Right renal cortex interstitium (tissue), 3 donors: ENCODE results near the gene ADAMTS17. TPM values are rescaled to one million over a fixed set of nuclear protein-coding genes. Genes with fewer than 3 reads are reported as not detected.

Source experiments
- DNase-seq, 3 donors: peaks; one replicate each; pipeline ENCODE4 v3.0.0-alpha.2; 2013; ENCODE audit warnings: low read depth in 3 of 3, low spot score in 2 of 3
- polyA plus RNA-seq, 3 donors: library from polyadenylated mRNA; unstranded; fragments of 120-200 nt; gene quantifications; one replicate each; pipeline ENCODE4 v1.2.1, GENCODE V29; 2013; ENCODE audit not compliant: insufficient read length in 3 of 3

Gene ADAMTS17
- polyA plus RNA-seq, 3 donors, result 1.4 to 2.1 (median 2.1) TPM

DNA sequence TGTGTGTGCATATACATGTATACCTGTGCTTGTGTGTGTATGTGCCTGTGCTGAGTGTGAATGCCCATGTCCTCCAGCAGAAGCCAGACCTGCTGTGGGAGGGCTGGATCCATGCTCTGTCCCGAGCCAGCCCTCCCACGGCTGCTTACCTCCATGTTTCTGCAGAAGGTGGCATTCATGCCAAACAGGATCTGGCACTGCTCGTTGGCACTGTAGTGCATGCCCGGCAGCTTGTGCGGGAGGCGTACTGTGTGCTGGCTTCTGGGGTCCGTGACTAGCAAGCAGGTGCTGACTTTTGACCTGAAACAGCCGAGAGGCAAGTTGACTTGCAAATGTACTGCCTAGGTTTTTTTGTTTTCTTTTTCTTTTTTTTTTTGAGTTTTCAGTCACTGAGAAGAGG, 189.3 kb downstream of the ADAMTS17 start:
- DNase-seq, result no peak

GRCh38 chr15:100150906-100151305, 190.9 kb downstream of the ADAMTS17 start:
- DNase-seq, result no peak

DNA sequence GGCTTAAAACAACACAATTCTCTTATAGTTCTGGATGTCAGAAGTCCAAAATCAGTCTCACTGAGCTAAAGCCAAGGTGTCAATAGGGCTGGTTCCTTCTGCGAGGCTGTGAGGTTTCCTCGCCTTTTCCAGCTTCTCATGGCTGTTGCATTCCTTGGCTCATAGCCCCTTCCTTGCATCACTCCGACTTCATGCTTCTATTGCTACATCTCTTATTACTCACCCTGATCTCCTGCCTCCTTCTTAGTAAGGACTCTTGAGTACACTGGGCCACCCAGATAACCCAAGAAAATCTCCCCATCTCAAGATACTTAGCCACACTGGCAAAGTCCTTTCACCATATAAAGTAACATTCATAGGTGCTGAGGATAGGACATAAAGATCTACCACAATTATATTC, 193.9 kb downstream of the ADAMTS17 start:
- DNase-seq, result no peak

DNA sequence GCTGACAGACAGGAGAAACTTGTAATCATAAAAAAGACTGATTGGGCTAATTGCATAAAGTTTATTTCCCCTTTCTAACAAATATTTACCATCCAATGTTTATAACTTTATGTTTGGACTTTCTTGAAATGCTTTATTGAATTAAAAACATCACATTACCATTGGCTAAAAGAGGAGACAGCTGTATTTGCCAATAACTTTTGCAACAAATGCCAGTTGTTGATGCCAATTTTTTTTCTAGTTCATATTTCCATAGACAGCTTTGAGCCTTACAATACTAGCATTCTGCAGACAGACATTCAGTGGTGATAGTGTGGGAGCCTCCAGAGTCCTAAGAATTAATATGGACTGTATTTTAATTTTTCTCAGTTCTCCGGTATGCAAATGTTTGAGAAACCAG, 198.4 kb downstream of the ADAMTS17 start:
- DNase-seq, result no peak

DNA sequence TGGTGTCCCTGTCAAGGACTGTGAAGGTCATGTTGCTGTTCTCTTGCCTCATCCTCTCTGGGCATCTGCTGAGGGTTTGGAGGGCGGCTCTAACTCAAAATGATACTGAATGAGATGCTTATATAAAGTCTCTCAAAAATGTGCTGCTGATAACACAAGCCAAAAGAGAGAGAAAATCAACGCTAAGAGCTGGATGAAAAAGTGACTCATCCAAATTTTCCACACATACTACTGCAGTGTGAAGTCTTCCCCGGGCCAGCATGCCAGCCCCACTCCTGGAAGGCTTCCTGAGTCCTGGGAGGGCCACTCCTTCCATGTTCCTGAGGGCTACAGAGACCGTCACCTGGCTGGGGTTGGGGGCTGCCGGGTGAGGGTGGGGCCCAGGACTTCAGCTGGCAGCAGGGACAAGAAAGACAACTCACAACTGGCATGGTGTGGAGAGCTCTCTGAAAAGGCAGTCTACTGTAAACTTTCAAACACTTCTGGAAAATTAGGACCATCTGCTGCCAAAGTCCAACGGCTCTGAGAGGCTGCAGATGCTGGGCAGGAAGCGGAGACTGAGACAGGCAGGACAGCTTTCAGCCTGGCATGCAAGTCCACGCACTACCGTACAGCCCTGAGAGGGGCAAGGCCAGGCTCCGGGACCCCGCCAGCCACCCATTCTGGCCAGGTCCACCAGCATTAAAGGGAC, 200.3 kb downstream of the ADAMTS17 start:
- no peak for DNase-seq

DNA sequence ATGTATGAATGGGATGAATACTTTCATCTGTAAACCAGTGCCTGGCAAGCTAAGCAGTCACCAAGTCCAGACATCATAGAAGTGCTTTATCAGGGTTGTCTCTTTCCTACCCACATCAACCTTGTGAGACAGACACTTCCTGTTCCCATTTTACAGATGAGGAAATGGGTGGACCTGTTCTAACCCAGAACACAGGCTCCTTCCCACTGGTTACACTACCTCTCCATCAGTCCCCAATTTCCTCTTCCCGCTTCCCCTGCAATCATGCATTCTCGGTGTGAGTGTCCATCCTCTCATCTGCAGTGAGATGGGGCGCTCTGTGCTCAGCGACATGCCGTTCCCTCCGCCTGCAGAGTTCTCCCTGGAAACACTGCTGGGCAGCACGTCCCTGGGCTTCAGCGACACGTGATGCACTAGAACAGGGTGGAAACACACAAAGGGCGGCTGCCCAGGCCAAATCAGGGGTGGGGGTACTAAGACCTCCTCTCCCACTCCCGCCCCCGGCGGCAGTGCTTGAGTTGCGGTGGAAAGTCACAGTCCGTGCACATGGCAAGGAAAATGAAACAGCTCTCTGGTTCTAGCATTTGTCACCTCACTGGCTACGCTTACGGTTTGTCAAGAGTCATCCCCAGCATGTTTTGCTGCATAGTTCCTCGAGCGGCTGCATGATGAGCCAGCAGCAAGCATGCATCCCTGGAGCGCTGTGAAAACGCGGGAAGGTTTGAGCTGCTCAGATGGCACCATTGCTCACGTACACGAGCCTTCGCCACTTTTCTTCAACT, 201.1 kb downstream of the ADAMTS17 start:
- no peak for DNase-seq

- no peak for DNase-seq
Observed at GRCh38 chr15:100134586-100134985, 207.2 kb downstream of the ADAMTS17 start.

DNA sequence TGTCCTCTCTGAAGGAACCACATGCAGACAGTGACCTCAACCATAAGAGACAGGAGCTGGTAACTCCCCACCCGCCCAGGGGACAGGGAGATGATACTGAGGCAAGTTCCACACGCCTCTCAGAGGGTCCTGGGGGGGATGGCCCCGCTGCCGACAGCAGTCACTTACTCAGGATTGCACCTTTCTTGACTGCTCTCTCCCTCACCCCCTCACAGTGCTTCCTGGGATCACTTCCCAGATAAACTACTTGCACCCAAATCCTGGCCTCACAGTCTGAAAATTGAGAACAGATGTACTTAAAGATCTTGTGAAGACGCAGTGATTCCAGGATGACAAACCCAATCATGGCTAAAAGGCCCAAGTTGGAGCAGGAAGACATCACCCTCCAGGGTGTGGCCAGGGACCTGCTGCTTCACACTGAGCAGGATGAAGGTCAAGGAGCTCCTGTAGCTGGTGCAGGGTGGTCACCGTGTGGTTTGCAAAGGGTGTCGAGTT, 207.6 kb downstream of the ADAMTS17 start:
- DNase-seq, result no peak

GRCh38 chr15:100133001-100133400, 208.8 kb downstream of the ADAMTS17 start:
- DNase-seq, result no peak

GRCh38 chr15:100132309-100132708, 209.5 kb downstream of the ADAMTS17 start:
- DNase-seq, result no peak

DNA sequence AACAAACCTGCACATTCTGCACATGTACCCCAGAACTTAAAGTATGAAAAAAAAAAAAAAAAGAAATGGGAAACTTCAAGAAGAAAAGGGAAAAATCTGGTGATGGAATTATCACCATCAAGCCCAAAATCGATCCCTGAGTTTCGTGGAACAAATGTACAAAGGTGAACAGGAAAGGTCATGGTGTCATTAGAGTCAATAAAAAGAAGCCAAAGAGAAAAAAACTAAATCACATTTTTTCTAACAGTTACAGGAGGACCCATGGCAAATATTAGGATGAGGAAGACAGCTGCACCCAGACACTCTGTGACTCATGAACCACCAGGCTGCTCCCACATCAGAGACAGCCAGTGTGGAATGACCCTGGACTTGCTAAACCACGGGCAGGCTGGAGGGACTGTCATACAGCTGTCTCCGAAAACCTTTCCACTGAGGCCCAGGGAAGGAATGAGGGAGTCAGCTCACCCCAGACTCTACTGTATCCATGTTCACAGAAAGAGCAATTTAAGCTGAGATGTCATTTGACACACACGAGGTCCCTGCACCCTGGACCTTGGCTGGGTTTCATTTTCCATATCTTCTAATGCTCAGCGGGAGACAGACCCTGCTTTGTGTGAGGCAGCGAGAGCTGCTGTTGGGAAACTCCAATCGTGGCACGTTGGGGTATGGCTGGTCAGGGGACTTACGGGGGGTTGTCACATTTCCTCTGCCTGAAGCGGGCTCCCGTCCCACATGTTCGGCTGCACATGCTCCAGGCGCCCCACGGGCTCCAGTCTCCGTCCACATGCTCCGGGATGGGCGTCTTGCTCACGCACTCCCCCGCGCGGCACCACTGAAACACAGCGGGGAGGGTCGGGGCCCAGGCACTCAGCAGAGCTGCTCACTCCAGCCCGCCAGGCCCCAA, 210.2 kb downstream of the ADAMTS17 start:
- no peak for DNase-seq

DNA sequence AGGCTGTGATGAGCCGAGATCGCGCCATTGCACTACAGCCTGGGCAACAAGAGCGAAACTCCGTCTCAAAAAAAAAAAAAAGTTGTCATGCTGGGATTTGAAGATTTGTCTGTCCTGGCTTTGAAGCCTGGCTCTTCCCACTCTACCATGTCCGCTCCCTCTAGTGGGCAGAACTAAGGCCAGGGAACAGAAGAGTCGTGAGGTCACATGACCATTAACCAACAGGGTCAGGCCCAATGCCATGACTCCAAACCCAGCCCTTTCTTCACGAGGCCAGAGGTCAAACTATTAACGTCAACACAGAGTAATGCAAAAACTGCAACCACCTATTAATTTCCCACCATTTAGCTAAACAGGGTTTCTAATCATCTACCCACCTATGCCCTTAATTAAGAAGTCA, 212.1 kb downstream of the ADAMTS17 start:
- DNase-seq, result no peak

DNA sequence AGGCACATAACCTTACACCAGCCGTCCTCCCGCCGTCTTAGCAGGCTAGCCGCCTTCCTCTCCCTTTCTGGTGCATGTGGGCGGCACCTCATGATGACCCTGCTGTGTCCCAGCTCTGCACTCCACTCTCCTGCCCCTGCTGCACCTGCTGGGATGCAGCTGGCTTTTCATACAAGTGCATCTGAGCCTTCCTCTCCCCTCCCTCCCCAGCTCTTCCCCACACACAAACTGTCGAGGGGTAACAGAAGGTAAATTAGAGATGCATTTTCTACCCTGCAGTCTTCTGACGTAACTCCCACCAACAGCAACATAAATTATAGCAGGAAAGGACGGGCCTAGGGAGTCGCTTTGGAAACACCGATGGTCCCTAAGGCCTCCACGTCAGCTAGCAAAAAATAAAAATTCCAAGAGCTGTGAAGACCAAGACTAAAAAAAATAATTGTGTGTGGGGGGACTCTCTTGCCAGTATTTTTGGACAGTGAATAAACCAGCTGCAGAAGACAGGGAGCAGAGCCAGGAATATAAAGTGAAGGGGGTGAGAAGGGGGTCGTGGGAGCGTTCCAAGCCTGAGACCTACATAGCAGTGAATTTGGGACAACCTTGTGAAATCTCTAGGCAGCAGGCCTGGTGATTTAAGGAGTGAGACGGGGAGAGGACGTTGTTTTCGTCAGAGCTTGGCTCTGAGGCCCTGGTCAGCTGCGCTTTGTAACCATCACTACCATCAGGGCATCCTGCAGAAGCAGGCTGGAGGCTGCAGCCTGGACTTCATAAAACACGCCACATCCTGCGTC, 216.2 kb downstream of the ADAMTS17 start:
- no peak for DNase-seq

GRCh38 chr15:100124936-100125335, 216.8 kb downstream of the ADAMTS17 start:
- DNase-seq, result no peak

- DNase-seq, result no peak
Observed at GRCh38 chr15:100124361-100124760, 217.4 kb downstream of the ADAMTS17 start.

DNA sequence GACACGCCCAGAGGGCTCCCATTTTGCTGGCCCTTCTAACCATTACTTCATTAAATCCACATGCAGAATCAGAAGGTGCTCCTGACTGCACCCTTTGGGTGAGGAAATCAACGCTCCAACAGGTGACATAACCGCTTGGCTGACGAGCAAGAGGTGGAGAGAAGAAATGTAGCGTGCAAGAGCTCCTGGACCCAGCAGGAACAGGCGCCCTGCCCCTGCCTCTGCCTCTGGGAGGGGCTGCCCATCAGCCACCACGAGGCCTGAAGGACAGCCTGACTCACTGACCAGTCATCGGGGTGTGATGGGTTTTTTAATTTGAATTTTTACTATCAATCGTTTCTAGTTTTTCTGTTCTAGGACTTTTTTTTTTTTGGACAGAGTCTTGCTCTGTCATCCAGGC, 218.2 kb downstream of the ADAMTS17 start:
- no peak for DNase-seq

DNA sequence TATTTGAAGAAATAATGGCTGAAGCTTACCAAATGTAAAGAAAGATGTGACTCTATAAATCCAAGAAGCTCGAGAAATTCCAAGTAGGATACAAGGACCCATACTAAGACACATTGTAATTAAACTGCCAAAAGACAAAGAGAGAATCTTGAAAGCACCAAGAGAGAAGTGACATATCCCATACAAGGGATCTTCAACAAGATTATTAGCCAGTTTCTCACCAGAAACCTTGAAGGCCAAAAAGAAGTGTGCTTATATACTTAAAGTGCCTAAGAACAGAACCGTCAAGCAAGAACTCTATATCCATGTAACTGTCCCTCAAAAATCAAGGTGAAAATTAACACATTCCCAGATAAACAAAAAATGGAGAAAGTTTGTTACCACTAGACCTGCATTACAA, 220.5 kb downstream of the ADAMTS17 start:
- DNase-seq, result no peak

DNA sequence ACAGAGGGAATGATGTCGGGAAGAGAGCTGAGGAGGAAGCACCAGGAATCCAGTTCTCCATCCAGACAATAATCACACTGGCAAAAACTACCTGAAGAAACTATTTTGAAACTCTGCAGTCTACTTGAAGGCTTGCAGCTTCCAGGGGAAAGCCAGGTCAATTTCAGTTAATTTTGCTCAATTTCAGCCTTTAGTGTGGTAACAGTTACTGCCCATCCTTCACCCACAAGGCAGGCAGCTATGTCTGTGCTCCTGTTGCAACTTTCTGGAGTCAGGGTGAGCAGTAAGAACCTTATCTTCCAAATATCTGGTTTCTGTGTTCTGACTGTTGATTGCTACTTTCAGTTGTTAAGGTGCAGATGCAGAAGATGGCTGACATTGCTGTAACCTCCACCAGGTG, 221.7 kb downstream of the ADAMTS17 start:
- no peak for DNase-seq

- no peak for DNase-seq
Observed at GRCh38 chr15:100118546-100118945, 223.2 kb downstream of the ADAMTS17 start.
